ENCODE results near the gene DPF1. TPM values are rescaled to one million over a fixed set of nuclear protein-coding genes. Genes with fewer than 3 reads are reported as not detected.
A peak's percentile ranks its signal among the peaks of the same experiment; 100 is the strongest.

Gene DPF1
- total RNA-seq, 2 donors from 2014 or later = not detected

- H3K36me3 ChIP-seq = peaks cover 3% of the 10 kb centered on the region
- H3K27ac ChIP-seq = no peak overlapping the region
- H3K9ac ChIP-seq (ENCODE audit: low read depth in 2 of 2, low read length in 2 of 2) = no peak overlapping the region
- no peaks in the 10 kb centered on the region for H3K27me3 ChIP-seq
- no peaks in the 10 kb centered on the region for H3K9me3 ChIP-seq
- H3K4me1 ChIP-seq = no peaks in the 10 kb centered on the region
- no peak for DNase-seq
- H3K4me3 ChIP-seq = no peak overlapping the region
- intact Hi-C loops (cut with DNase I) = no loop called here
- TF ChIP-seq CTCF (IDR thresholded peaks at IDR 0.05) = no peak
Measured at GRCh38 chr19:38190061-38190460, 34.0 kb downstream of the DPF1 start.

- Histone ChIP-seq H3K36me3 (peaks cover 10% of the 10 kb centered on the region), H3K4me3 (no peak overlapping the region), H3K9me3 (no peaks in the 10 kb centered on the region), H3K4me1 (no peaks in the 10 kb centered on the region), H3K9ac (ENCODE audit: low read depth in 2 of 2, low read length in 2 of 2) (no peak overlapping the region), H3K27me3 (no peaks in the 10 kb centered on the region), H3K27ac (no peak overlapping the region)
- TF ChIP-seq CTCF (IDR thresholded peaks at IDR 0.05) = no peak
- intact Hi-C loops (cut with DNase I) = no loop called here
- DNase-seq = no peak
Measured at GRCh38 chr19:38185562-38185961, 38.5 kb downstream of the DPF1 start.

- no peak for TF ChIP-seq CTCF (IDR thresholded peaks at IDR 0.05)
- H3K27ac ChIP-seq = no peak overlapping the region
- H3K9me3 ChIP-seq = no peaks in the 10 kb centered on the region
- H3K9ac ChIP-seq (ENCODE audit: low read depth in 2 of 2, low read length in 2 of 2) = no peak overlapping the region
- DNase-seq = no peak
- H3K36me3 ChIP-seq = peaks cover 10% of the 10 kb centered on the region
- no peak overlapping the region for H3K4me3 ChIP-seq
- intact Hi-C loops (cut with DNase I) = no loop called here
- no peaks in the 10 kb centered on the region for H3K27me3 ChIP-seq
- H3K4me1 ChIP-seq = no peaks in the 10 kb centered on the region
Measured at GRCh38 chr19:38184815-38185214, 39.2 kb downstream of the DPF1 start.

GRCh38 chr19:38183251-38183897, 40.6 kb downstream of the DPF1 start:
- no peak for TF ChIP-seq CTCF (IDR thresholded peaks at IDR 0.05)
- no peaks in the 10 kb centered on the region for H3K9me3 ChIP-seq
- no peaks in the 10 kb centered on the region for H3K4me1 ChIP-seq
- H3K27me3 ChIP-seq = no peaks in the 10 kb centered on the region
- no peak overlapping the region for H3K9ac ChIP-seq (ENCODE audit: low read depth in 2 of 2, low read length in 2 of 2)
- peaks cover 10% of the 10 kb centered on the region for H3K36me3 ChIP-seq
- DNase-seq = no peak
- peak overlapping the region; percentile 9 for H3K4me3 ChIP-seq
- intact Hi-C loops (cut with DNase I) = no loop called here
- H3K27ac ChIP-seq = no peak overlapping the region

- intact Hi-C loops (cut with DNase I) = no loop called here
- Histone ChIP-seq H3K27me3 (no peaks in the 10 kb centered on the region), H3K27ac (no peak overlapping the region), H3K4me1 (no peaks in the 10 kb centered on the region), H3K9me3 (no peaks in the 10 kb centered on the region), H3K36me3 (peaks cover 10% of the 10 kb centered on the region), H3K4me3 (no peak overlapping the region), H3K9ac (ENCODE audit: low read depth in 2 of 2, low read length in 2 of 2) (no peak overlapping the region)
- no peak for TF ChIP-seq CTCF (IDR thresholded peaks at IDR 0.05)
- DNase-seq = no peak
Measured at GRCh38 chr19:38182536-38183210, 41.3 kb downstream of the DPF1 start.
